OCI-LY3 (cell line): ENCODE data around the gene TBCCD1.
"Not testable (repeated sequence)": the region's sequence is repeated elsewhere in the genome, so short reads cannot be mapped to it uniquely, and the experiment has no call there.

Experiments
- CTCF ChIP-seq: fragments of 200-600, 300-600 bp; sonication (generic); IDR thresholded peaks from 2 replicates; pipeline ENCODE4 v1.5.1; 2014; ENCODE audit warnings: antibody characterized with exemption, low read length, low read depth
- EZH2phosphoT487 ChIP-seq: fragments of 200-600 bp; shearing (Covaris generic); IDR thresholded peaks from 2 replicates; pipeline ENCODE4 v1.6.1; 2018; ENCODE audit warnings: antibody characterized with exemption, mixed run types, low read depth

GRCh38 chr3:186531694-186532093, 35.4 kb downstream of the TBCCD1 start:
- TF ChIP-seq CTCF, EZH2phosphoT487: not testable (repeated sequence)
